GM19324 (cell line): Measurements from ENCODE around the gene FAM124B.
"Not testable (repeated sequence)": the region's sequence is repeated elsewhere in the genome, so short reads cannot be mapped to it uniquely, and the experiment has no call there.

Source experiments
- ATAC-seq: cut with Tn5 transposase; IDR thresholded peaks from one replicate; pipeline ENCODE4 v1.9.1; 2021; ENCODE audit warnings: mild to moderate bottlenecking, moderate library complexity; ENCODE audit not compliant: unreplicated experiment, low FRiP score

The FAM124B gene

DNA sequence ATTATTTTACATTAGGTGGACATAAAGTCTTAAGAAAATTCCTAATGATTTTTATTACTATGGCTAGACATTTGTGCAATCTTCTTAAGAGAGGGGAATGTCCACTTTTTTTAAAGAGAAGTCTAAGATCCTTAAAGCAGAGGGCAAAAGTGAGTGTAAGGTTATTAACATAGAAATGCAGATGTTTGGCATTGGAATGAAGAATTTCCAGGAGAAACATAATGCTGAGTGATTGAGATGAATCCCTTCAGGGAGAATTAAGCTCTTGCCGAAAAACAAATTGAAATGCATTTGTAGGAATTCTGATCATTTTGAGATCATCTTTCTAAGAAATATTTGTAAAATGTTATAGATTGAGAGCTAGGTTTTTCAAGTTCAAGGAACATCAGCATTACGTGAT lies 15.0 kb downstream of the FAM124B start:
- no peak for ATAC-seq

DNA sequence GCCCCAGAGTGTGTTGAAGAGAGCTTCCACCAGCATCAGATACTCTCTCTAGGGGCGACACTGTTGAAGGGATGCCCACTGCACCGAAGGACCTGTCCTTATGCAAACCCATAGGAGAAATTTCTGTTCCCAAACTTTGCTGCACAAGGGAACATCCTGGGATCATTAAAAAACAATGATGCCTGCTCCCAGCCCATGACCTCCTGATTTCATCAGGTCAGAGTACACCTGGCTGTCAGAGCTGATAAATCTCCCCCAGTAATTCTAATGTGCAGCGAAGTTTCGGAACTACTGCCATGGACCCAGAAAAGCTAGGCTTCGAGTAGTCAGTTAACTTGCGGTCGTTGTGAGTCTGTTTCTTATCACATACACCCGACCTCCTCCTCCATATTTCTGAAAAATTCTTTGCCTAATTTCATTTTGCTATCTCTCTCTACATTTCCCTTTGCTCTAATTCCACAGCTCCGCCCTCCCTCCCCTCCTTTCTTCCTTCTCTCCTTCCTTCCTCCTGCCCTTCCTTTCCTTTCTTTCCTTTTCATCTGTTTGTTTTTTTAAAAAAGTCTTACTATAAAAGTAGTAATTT lies 18.8 kb downstream of the FAM124B start:
- ATAC-seq = no peak

DNA sequence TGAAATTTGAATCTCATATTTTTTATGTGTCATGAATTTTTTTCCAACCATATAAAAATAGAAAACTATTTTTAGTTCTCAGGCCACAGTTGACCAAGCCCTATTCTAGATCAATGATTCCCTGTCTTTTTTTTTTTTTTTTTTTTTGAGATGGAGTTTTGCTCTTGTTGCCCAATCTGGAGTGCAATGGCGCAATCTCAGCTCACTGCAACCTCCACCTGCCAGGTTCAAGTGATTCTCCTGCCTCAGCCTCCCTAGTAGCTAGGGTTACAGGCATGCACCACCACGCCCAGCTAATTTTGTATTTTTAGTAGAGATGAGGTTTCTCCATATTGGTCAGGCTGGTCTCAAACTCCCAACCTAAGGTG lies 19.6 kb downstream of the FAM124B start:
- not testable (repeated sequence) for ATAC-seq

DNA sequence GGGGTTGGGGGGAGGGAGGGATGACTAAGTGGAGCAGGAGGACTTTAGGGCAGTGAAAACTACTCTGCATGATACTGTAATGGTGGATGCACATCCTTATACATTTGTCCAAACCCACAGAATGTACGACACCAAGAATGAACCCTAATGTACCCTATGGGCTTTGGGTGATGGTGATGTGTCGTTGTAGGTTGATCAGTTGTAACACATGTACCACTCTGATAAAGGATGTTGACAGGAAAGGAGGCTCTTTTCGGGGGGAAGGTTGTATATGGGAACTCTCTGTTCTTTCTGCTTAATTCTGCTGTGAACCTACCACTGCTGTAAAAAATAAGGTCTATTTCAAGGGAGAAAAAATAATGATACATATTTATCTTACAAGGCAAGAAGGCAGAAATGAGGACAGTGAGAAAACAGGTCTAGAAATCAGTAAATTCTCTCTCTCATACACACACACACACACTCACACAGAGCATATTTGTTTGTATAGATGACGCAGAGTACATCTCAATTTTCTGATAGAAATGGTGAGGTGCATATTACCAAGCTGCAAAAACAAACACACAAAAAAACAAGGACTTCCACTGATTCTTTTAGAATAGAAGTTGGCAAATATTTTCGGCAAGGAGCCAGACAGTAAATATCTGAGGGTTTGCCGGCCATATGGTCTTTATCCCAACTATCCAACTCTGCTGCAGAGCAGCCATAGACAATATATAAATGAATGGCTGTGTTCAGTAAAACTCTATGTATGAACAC lies 20.2 kb downstream of the FAM124B start:
- ATAC-seq = no peak

DNA sequence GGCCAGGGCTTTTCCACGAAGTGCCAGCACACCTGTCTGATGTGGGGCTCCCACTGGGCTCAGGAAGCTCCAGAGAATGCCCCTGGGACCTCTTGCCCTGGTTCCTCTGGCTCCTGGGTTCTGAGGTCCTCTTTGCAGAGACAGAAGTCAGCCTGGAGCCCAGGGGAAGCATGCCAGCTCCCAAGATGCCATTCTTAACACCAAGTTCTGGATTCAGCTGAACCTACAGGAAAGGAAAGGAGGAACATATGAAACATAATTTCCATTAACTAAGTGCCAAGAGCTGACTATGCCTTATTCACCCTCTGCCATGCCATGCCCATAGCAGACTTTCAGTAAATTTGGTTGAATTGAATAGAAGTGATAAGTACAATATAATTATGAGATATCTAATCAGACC lies 21.9 kb downstream of the FAM124B start:
- no peak for ATAC-seq

DNA sequence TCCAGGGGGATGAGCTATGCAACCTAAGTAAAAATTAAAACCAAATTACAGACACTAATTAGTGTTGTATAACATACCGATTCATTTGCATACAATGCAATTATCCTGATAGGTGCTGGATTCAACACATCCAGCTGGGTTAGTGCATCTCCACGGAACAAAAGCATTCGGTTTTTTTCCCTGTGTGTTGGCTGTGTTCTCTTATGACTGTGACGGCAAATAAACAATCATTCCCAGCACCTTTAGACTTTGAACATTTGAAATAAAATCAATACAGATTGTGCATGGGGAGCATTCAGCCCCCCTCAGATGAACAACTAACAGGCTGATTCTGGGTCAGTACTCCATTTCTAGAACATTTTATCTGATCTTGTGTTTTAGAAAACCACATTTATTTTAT lies 22.7 kb downstream of the FAM124B start:
- ATAC-seq = no peak

DNA sequence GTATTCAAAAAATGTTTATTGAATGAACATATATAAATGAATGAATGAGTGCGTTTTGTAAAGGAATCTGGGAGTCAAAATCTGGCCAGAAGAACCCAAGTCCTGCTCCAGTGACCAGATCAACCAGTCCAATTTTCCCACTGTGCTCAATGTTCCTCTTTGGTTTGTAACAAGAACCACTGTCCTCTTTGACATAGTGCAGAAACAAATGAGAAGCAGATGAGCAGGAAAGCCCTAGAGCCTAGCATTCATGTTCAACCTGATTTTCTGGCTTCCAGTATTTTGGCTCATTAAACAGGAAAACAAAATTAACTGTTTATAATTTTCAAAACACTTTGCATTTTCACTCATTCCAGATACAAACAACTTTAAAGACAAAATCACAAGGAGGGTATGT lies 23.2 kb downstream of the FAM124B start:
- ATAC-seq = no peak

DNA sequence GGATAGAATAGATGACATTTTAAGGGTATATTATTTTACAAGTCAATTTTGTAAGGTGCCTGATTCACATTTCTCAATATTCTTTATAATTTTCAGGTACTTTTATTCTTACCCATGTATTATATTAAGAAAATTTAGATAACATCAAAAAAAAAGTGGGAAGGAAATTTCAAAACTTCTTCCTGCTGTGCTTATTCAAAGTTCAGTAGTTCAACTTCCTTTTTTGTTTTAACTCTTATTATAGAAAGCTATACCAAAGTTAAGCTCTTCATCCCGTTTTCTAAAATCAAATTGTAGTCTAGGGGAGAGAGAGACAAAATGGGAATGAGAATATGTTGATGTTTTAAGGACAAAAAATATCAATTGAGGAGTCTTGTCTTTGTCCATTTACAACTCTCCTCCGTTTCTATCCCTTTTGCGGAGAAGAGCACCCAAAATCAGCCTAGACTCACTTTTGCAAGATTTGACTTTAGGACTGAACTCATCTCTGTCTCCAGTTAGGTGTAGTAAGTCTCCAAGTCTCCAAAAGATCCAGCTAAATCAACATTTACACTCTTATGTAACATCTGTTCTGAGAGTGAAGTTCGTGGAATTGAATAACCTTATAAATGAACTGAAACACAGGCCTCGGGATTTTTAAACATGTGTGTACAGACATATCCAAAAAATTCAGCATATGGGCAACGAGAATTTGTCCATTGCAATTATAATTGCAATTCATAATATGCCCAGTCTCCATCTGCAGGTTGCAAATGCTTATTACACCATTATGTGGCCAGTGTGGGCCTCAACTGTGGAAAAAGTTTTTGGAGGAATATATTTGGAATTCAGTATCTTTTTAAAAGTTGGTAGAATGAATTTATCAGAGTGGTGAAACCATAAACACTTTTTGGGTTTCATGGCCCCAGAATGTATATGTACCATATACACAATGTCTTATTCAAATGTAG lies 23.9 kb downstream of the FAM124B start:
- no peak for ATAC-seq

DNA sequence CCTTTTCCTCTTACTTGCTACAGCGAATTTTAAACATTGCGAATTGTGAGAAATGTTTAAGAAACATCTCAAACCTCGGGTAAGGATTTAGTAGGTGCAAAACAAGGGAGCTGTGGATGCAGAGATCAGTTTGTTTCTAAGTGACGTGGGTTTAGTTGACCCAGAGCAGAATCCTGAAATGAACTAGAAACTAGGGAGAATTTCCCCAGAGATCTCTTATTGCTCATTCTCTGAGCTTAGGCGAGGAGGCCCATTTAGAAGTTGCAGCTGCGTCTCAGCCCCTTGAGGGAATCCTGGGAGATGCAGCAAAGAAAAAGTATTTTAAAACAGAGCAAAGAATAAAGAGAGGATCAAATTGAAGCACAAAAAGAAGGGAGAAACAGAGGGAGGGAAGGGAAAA lies 29.3 kb downstream of the FAM124B start:
- no peak for ATAC-seq

DNA sequence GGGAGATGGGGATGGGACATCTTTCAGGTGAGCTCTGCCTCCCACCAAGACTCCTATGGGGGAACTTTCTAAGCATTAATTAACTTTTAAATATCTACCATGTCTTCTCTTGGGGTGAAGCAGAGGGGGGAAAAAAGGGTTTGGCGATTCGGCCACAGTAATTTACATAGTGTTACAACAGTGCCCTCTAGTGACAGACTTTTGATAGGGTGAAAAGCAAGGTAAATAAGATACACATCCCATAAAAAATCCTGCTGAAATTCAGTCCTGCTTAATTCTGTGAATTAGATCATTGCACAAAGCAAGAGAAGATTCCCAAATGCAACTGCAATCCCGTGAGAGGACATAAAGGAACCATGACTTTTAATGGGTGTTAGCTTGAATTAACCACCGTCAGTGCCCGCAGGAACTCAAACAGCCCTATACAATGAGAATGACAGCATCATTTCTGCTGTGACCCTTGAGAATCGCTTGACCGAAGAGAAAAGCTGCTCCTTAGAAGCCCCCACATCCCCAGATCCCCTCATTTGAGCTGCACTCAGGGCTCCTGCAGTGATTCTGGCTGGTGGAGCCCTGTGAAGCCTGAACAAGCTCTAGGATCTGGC lies 32.8 kb downstream of the FAM124B start:
- no peak for ATAC-seq

DNA sequence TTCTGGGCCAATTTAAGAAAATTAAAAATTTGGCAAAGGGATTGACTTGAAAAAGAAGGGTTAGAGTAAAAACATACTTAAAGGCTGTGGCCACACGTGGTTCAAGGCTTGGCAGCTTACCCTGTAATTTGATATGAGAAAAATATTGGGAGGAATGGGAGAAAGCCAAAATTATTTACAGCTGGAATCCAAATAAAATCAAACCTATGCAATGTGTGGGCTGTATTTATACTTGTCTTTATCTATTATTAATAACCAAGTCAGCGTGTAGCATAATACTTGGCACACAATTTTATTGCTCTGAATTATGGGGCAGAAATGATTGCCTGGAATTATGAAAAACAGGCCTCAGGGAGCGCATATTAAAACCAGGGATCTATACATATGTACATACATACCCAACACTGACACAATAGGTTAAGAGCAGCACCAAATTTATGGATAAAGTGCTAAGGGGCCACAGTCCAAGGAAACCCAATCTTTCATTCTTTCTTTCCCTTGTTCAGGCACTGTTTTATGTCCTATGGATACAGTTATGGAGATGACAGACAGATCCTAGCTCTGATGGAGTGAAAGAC lies 35.6 kb downstream of the FAM124B start:
- no peak for ATAC-seq

DNA sequence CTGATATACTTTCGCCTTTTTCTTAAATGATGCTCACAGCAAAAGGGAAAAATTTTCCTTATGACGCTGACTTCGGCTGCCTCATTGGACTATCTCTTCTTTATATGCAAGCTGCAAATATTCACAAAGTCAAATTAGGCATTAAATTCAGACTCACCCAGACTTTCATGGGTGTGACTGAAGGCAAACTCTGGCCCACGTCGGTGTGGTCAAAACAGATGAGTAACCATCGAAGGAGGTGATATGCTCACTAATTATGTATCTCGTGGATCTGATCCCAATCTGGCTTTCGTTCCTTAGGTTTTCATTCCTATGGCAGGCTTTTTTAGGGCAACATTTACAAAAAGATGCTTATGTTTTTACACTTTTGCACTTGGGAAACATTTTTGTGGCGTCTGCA lies 36.6 kb downstream of the FAM124B start:
- ATAC-seq = no peak

DNA sequence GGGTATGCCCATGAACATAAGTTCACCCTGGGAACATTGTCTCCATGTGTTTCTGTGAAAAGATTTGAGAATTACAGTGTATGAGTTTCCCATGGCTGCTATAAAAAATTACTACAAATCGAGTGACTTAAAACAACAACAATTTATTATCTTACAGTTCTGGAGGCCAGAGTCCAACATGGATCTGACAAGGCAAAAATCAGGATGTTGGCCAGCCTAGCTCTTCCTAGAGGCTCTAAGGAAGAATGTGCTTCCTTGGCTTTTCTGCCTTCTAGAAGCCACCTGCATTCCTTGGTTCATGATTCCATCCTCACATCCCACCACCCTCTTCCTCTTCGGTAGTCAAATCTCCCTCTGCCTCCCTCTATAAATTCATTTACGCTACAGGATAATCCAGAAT lies 38.6 kb downstream of the FAM124B start:
- ATAC-seq = no peak

DNA sequence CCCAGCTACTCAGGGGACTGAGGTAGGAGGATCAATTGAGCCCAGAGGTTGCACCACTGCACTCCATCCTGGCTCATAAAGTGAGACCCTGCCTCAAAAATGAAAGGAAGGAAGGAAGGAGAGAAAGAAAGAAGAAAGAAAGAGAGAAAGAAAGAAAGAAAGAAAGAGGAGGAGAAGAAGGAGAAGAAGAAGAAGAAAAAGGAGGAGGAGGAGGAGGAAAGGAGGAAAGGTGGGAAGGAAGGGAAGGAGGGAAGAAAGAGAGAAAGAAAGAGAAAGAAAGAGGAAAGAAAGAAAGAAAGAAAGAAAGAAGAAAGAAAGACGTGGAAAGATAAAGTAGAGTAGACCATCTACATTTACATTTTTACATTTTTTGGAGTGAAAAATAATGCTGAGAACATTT lies 39.8 kb downstream of the FAM124B start:
- ATAC-seq = no peak

DNA sequence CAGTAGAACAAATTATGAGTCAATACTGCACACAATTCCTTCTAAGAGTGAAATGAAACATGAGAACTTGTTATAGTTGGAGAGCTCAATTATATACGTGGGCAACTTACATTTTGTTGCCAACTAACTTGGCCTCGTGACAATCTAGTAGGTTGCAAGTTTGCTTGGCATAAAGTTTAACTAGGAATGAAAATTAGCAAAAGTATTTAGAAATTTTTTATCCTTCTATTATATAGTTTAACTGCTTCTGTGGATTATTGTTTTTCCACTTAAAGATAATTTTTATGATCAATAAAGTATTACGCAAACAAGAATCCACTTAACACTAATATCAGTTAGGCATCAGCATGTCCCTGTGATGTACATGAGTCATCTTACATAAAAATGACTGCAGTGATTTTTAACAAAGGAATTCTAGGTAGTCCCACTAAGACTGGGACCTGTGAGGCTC lies 41.1 kb downstream of the FAM124B start:
- no peak for ATAC-seq

DNA sequence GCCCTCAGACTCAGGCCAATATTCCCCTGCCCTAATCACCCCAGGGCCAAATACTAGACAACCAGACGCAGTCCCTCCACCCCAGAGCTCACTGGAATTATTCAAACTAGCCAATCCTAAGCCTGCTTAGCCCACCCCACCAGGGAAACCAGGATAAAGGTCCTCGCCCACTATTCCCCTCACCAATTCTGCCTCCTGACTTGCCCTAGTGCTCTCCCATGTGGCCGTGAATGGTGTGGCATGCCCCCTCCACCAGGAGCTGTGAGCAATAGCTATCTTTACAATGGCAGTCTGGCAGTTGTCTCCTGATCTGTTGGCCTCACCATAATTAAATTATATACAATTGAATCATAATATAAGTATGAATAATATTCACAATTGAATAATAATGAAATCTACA lies 42.3 kb downstream of the FAM124B start:
- no peak for ATAC-seq

DNA sequence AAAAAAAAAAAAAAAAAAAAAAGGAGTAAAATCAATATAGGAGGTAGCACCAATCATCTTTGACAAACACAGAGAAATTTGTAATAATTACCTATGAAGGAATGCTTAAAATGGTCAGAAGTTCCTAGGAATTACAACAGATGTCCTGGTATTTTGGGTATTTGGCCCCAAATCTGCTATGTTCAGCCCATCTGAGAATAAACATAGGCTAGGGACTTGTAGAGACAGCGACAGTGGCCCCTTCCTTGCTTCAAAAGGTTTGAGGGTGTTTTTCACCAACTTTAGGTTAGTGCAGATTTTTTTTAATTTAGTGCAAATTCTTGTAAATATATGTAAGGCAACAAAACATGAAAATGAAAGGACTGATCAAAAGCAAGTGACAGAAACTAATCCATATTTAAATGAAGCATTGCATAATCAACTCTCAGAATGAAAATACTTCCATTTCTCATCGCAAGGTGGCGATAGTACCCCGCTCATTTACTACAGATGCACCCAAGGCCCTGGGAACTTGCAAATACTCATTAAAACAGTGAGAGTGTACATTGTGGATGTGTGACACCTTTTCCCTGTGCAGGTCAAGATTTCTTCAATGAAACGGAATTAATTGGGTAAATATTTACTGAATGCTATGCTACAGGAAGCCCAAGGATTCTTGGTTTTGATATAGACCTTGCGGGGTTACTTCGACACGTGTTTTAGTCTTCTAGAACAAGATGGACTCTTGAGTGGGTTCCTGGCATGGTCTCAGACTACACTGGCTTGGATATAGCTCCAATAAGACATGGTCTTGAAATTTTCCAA lies 44.6 kb downstream of the FAM124B start:
- peak; percentile 72 for ATAC-seq

DNA sequence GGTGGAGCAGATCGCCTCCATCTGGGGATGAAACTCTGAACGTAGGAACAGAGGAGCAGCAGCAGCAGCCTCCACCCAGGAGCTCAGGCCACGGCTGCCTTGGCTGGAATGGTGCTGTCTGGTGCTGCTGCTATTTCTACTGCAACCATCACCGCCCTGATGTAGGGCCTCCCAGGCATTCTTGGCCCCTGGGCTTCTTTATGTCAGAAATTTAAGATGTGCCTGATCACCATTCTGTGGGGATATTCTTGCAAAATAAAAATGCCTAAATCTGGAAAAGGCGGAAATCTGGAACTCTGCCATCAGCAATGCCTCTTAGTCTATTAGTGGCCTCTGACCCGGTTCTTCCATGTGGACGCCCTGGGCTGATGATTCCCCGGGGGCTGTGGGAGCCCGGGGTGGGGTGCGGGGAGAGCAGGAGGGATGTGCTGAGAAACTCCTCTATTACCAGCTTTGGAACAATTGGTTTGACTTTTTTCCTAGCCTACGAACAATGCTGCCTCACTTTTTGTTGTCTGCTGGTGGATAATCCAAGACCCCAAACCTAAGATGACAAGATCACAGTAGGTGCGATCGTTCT lies 47.2 kb downstream of the FAM124B start:
- no peak for ATAC-seq

DNA sequence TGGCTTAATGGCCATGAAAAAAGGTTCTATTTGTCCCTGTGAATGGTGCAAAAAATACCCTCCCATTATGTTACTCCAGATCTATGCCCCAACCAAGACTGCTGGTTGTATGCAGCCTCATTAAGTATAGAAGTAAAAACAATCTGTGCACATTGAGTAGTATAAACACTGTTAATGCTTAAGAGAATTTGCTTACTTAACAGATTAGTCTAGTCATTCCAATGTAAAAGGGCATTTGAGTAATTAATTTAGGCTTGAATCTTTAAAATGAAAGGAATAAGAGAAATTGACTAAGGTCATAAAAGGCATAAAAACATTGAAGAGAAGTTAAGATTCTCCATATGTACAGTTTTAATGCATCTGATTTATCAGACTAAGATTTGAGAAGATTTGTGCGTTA lies 51.2 kb downstream of the FAM124B start:
- no peak for ATAC-seq
